Stomach smooth muscle (tissue), 2 donors: Measurements from ENCODE around the gene PGM5.

ENCODE experiments used
- H3K27ac ChIP-seq: one replicate; pipeline ENCODE4 v1.7.0; 2013; ENCODE audit warnings: mild to moderate bottlenecking, low read length, inconsistent platforms
- H3K27me3 ChIP-seq, 2 donors: one replicate each; pipeline ENCODE4 v1.7.0; 2013; ENCODE audit warnings: low read length in 2 of 2; ENCODE audit not compliant: insufficient read depth in 2 of 2, control insufficient read depth in 1 of 2
- H3K36me3 ChIP-seq, 2 donors: one replicate each; pipeline ENCODE4 v1.7.0; 2013; ENCODE audit warnings: low read length in 2 of 2; ENCODE audit not compliant: control insufficient read depth in 2 of 2, insufficient read depth in 2 of 2
- H3K4me1 ChIP-seq: one replicate; pipeline ENCODE4 v1.7.0; 2013; ENCODE audit warnings: low read length; ENCODE audit not compliant: control insufficient read depth, insufficient read depth
- H3K4me3 ChIP-seq, 2 donors: one replicate each; pipeline ENCODE4 v1.7.0; 2013; ENCODE audit warnings: low read length in 2 of 2
- H3K9ac ChIP-seq, 2 donors: one replicate each; pipeline ENCODE4 v1.7.0; 2013; ENCODE audit warnings: low read length in 2 of 2, mild to moderate bottlenecking in 1 of 2
- H3K9me3 ChIP-seq, 2 donors: one replicate each; pipeline ENCODE4 v1.7.0; 2013; ENCODE audit warnings: low read length in 2 of 2; ENCODE audit not compliant: control insufficient read depth in 2 of 2
- donor health status: healthy.
- donor health status: Pancreatic carcinoma.

PGM5 gene

DNA sequence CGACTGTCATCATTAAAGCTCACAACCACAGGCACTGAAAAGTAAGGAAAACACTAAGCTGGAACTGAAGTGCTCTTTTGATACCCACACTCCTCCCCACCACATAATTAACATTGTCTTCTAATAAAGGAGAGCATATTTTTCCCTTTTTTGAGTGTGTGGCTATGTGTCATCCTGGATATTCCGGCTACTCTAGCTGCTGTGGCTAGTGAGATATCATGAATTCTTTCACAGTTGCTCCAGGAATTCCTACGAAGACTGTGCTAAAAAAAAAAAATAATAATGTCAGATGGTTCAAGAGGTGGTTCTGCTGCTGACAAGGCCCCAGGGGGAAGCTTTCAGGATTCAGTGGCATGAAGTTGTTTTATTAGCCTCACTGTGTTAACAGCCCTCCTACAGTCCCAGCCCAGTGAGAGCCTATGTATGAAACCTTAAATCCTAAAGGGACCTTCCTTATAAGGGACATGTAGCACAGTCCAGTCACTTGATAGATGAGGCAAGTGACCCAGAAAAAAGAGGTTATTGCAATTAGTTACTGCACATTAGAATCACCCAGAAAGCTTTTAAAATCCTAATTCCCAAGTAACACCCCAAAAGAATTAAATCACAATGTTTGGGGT, 137.7 kb downstream of the PGM5 start:
- Histone ChIP-seq H3K27me3 (no peaks in the 10 kb centered on the region), H3K36me3 (peaks cover 10 to 11% of the 10 kb centered on the region in 2 donors), H3K4me3 (no peak overlapping the region), H3K9ac (no peak overlapping the region), H3K4me1 (peaks cover 30% of the 10 kb centered on the region), H3K9me3 (no peaks in the 10 kb centered on the region), H3K27ac (peak overlapping the region; percentile 70)

DNA sequence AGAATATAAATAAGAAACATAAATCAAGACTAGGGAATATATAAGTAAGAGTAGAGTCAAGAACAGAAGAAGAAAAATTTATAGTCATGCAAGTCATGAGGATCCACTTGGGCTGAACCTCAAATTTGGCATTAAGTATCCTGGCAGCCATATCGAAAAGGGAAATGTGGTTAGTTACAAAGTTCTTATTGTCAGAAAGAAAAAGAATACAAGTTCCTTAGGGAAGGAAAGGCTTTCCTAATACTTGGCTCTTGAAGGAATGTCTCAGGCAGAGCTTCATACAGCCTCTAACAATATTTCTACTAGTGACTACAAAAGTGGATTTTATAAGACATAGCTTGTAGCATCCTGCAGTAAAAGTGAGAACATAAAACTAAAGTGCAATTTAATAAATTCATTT, 138.8 kb downstream of the PGM5 start:
- Histone ChIP-seq H3K9ac (no peak overlapping the region), H3K9me3 (no peaks in the 10 kb centered on the region), H3K36me3 (peaks cover 19 to 21% of the 10 kb centered on the region in 2 donors), H3K4me3 (no peak overlapping the region), H3K27me3 (no peaks in the 10 kb centered on the region), H3K4me1 (peaks cover 32% of the 10 kb centered on the region), H3K27ac (peak overlapping the region; percentile 70)

DNA sequence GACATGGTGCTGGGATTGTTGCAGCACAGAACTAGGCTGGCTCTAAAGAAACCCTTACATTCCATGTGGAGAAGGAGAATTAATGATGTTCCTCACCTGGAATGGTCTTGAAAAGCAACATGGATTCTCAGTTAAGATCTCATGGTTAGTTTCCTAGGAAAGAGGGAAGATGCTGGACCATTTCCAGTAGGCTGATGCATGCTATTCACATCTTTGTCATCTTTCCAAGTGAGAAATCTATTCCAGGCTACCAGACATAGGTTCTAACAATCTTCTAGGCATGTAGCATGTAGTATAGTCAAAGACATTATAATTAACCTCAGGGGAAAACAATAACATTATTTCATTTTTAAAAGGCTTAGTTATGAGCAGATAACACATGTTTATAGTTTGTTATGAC, 139.9 kb downstream of the PGM5 start:
- H3K9me3 ChIP-seq, result no peaks in the 10 kb centered on the region
- H3K4me3 ChIP-seq, result no peak overlapping the region
- H3K36me3 ChIP-seq, result peaks cover 26% of the 10 kb centered on the region in 2 donors
- no peaks in the 10 kb centered on the region for H3K27me3 ChIP-seq
- H3K4me1 ChIP-seq, result peaks cover 43% of the 10 kb centered on the region
- H3K27ac ChIP-seq, result peak overlapping the region; percentile 25
- H3K9ac ChIP-seq, result no peak overlapping the region

DNA sequence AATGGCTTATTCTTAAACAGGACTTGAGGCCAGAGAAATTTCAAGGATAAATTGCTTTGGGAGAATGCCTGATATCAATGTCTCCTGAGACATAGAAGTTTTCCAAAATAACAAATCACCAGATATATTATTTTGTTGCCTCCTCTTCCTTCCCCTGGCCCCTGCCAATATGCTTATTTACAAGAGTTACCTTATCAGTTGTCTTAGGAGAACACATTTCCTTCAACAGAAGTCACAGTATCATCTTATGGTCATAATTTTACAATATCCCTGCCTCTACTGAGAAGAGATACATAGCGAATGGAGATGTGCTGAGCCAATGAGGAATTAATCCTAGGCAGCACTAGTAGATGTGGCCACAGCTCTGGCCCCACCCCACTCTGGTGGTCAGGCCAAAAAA, 141.2 kb downstream of the PGM5 start:
- H3K27ac ChIP-seq, result peak overlapping the region; percentile 88
- H3K4me3 ChIP-seq, result no peak overlapping the region
- H3K9ac ChIP-seq, result no peak overlapping the region
- H3K36me3 ChIP-seq, result peaks cover 33 to 35% of the 10 kb centered on the region in 2 donors
- no peaks in the 10 kb centered on the region for H3K27me3 ChIP-seq
- peaks cover 40% of the 10 kb centered on the region for H3K4me1 ChIP-seq
- no peaks in the 10 kb centered on the region for H3K9me3 ChIP-seq

DNA sequence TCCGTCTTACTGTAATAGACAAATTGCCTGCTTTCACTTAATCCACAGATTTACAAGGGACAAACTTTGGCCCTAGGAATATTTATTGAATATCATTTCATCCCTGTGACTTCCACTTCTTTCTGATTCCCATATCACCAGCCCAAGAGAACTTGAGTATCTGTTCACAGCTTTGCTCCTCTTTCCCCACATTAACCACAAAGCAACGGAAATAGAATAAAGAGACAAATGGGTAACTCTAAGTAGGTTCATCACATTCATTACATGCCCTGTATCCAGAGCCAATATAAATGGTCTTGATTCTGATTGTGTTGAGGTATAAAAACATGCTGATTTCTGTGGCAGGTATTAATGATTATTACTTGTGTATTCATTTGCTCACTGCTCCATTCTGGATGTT, 142.4 kb downstream of the PGM5 start:
- H3K36me3 ChIP-seq, result peaks cover 42 to 43% of the 10 kb centered on the region in 2 donors
- H3K27ac ChIP-seq, result peak overlapping the region; percentile 88
- H3K4me1 ChIP-seq, result peaks cover 28% of the 10 kb centered on the region
- H3K9me3 ChIP-seq, result no peaks in the 10 kb centered on the region
- no peaks in the 10 kb centered on the region for H3K27me3 ChIP-seq
- H3K9ac ChIP-seq, result no peak overlapping the region
- no peak overlapping the region for H3K4me3 ChIP-seq

DNA sequence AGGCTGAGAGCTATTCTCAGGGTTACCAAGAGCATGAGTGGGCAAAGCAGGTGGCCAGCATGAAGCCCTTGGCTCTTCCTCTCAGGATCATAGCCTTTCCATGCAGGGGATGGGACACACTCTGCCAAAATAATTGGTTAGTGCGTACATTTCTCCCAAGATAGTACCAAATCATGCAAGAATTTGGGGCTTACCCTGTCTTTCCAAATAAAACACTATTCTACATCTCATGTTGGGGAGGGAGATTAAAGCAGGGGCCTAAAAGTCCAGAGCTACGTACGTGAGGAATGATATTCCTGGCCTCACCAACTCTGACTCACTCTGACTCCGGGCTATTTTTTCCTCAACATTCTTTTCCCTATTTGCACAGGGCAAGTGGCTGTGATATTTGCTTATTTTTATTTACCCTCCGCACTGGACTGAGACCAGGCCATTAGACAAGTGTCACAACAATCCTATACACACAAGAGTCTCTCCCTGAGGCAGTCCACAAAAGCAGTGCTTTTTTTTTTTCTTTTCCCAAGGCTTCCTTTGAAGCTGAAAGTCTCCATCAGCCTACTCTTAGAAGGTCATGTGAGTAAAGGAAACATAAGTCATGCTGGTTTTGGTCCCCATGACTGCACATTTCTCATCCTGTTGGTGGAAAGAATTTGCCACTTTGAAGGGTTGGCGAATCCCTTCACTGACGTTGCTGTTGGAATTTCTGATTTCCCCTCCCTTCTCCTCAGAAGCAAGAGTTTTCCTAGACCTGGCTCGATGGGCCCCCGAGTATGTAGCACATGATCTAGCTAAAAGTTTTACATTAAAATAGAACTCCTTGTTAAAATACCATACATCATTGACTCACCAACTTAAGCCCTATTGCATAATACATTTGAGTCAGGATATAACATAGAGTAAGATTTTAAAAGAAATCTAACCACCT, 144.3 kb downstream of the PGM5 start:
- H3K27ac ChIP-seq, result peak overlapping the region; percentile 88
- H3K9ac ChIP-seq, result peak overlapping the region in 1 of 2 donors; percentile 29

DNA sequence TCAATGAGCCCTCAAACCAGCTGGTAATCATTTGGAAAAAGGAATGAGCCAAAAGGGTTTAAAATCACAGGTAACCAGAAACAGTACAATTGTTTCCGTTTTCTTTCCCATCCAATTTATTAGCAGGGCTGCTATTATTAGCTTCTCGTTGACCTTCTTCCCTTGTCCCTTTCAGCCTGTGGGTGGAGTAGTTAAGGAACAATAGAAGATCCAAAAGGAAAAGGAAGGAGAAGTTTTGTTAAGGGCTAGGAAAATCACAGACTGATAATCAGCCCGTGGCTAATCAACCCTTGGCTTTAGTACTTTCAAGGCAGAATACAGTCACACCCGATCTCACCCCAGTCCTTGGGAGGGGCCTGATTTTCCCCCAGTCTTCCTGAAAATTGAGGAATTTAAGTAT, 145.9 kb downstream of the PGM5 start:
- peak overlapping the region; percentile 46 for H3K27ac ChIP-seq
- H3K4me1 ChIP-seq, result peaks cover 35% of the 10 kb centered on the region
- H3K36me3 ChIP-seq, result peaks cover 40 to 45% of the 10 kb centered on the region in 2 donors
- H3K9ac ChIP-seq, result no peak overlapping the region
- H3K27me3 ChIP-seq, result no peaks in the 10 kb centered on the region
- H3K4me3 ChIP-seq, result no peak overlapping the region
- H3K9me3 ChIP-seq, result no peaks in the 10 kb centered on the region

More for the DNA sequence above, 144.3 kb downstream of the PGM5 start:
- Histone ChIP-seq H3K4me1 (peaks cover 23% of the 10 kb centered on the region), H3K9me3 (no peaks in the 10 kb centered on the region), H3K36me3 (peaks cover 40 to 45% of the 10 kb centered on the region in 2 donors), H3K27me3 (no peaks in the 10 kb centered on the region), H3K4me3 (no peak overlapping the region)

DNA sequence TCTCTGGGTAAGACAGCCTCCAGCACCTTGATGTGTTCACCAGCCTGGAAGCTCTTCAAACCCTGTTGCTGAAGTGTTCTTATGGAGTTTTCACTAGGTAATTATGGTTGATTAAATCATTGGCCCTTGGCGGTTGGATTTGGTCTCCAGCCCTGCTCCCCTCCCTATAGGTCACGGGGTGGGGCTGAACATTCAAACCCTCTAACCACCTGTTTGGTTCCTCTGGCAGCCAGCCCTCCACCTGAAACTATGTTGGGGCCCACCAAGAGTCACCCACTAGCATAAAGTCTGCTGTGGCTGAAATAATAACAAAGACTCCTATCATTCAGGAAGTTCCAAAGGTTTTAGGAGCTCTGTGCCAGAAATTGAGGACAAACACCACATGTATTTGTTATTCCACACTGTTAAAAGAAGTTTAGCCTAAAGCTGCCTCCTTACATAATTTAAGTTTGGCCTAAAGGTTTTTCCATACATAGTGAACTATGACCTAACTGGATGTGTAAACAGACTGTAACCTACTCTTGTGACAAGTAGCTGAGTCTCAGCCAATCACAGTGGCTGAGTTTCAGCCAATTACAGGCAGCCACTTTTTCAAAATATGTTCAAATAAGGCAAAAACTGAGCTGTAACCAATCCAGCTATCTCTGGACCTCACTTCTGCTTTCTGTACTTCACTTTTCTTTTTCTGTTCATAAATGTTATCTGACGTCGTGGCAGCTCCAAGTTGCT, 149.4 kb downstream of the PGM5 start:
- Histone ChIP-seq H3K4me3 (peak overlapping the region in 1 of 2 donors; percentile 5), H3K4me1 (peaks cover 48% of the 10 kb centered on the region), H3K36me3 (peaks cover 24 to 32% of the 10 kb centered on the region in 2 donors), H3K27ac (peak overlapping the region; percentile 85), H3K9me3 (no peaks in the 10 kb centered on the region), H3K9ac (peak overlapping the region; percentile 37 to 40), H3K27me3 (no peaks in the 10 kb centered on the region)

DNA sequence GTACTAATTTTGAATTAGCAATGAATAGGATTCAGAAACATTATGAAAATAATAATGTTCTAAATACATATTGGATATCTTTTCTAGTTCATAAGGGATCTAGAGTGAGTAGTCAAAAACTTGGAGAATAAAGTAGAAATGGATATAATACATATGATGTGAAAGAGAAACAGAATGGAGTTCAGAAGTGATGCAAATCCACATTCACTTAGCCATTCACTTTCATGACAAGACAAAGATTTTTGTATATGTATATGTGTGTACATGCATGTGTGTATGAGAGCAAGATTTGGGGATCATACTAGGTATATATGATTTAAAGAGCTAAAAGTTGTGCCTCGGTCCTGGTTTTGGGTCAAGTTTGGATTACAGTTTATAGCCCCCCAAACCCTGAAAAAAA, 150.1 kb downstream of the PGM5 start:
- Histone ChIP-seq H3K4me1 (peaks cover 42% of the 10 kb centered on the region), H3K27me3 (no peaks in the 10 kb centered on the region), H3K4me3 (no peak overlapping the region), H3K9ac (peak overlapping the region; percentile 37 to 40), H3K27ac (peak overlapping the region; percentile 85), H3K9me3 (no peaks in the 10 kb centered on the region), H3K36me3 (peaks cover 17 to 30% of the 10 kb centered on the region in 2 donors)

DNA sequence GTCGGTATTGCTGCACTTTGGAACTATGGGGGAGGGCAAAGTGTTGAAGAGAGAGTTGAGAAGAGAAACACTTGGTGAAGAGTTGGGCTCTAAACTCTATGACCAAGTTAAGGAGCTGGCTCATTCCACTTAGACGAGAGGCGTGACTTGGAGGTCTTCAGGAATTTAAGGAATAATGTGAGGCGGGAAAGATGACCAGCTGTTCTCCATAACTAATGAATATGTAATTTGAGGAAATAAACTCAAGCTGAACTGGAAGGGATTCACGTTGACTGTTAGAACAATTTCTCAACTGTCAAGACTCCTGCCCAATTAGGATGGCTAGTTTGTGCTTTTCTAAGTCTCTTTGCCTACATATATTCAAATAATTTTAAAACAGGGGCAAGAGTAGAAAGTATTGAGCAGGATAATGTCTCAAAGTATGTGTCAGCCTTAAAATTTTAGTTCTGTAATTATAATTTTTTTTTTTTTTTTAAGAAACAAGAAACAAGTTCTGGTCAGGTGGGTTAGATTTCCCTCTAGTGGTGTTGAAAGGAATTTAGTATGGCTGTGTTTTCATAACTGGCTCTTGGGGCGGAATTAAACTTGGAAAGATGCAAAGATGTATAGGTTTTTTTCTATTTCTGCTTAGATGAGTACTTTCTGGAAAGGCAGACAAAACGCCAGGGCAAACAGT, 150.9 kb downstream of the PGM5 start:
- Histone ChIP-seq H3K27ac (peak overlapping the region; percentile 85), H3K27me3 (no peaks in the 10 kb centered on the region), H3K9ac (peak overlapping the region in 1 of 2 donors; percentile 38), H3K9me3 (no peaks in the 10 kb centered on the region), H3K36me3 (peaks cover 18 to 32% of the 10 kb centered on the region in 2 donors), H3K4me3 (peak overlapping the region in 1 of 2 donors; percentile 31), H3K4me1 (peaks cover 42% of the 10 kb centered on the region)
